GM19372 (cell line): ENCODE results near the gene RABGAP1L.
"Not testable (repeated sequence)": the region's sequence is repeated elsewhere in the genome, so short reads cannot be mapped to it uniquely, and the experiment has no call there.

Source experiments
- ATAC-seq: cut with Tn5 transposase; IDR thresholded peaks from one replicate; pipeline ENCODE4 v1.9.1; 2021; ENCODE audit warnings: mild to moderate bottlenecking, low read depth, moderate library complexity; ENCODE audit not compliant: unreplicated experiment

RABGAP1L gene

GRCh38 chr1:174894117-174894762 lies 734.9 kb downstream of the RABGAP1L start:
- ATAC-seq: no peak

GRCh38 chr1:174895610-174896009 lies 736.3 kb downstream of the RABGAP1L start:
- not testable (repeated sequence) for ATAC-seq

- ATAC-seq: no peak
Measured at GRCh38 chr1:174898102-174898797, 738.9 kb downstream of the RABGAP1L start.

- no peak for ATAC-seq
Measured at GRCh38 chr1:174900317-174900716, 741.0 kb downstream of the RABGAP1L start.

- ATAC-seq: no peak
Measured at GRCh38 chr1:174902531-174903099, 743.3 kb downstream of the RABGAP1L start.

- ATAC-seq: no peak
Measured at GRCh38 chr1:174911606-174912005, 752.3 kb downstream of the RABGAP1L start.

GRCh38 chr1:174912264-174912663 lies 752.9 kb downstream of the RABGAP1L start:
- ATAC-seq: no peak

GRCh38 chr1:174913225-174913903 lies 754.0 kb downstream of the RABGAP1L start:
- ATAC-seq: no peak

- ATAC-seq: no peak
Measured at GRCh38 chr1:174914991-174915390, 755.7 kb downstream of the RABGAP1L start.

GRCh38 chr1:174916846-174917245 lies 757.5 kb downstream of the RABGAP1L start:
- no peak for ATAC-seq

- no peak for ATAC-seq
Measured at GRCh38 chr1:174920093-174920492, 760.8 kb downstream of the RABGAP1L start.

GRCh38 chr1:174922121-174922520 lies 762.8 kb downstream of the RABGAP1L start:
- ATAC-seq: no peak

GRCh38 chr1:174923820-174924219 lies 764.5 kb downstream of the RABGAP1L start:
- ATAC-seq: no peak

GRCh38 chr1:174928541-174928940 lies 769.2 kb downstream of the RABGAP1L start:
- no peak for ATAC-seq

GRCh38 chr1:174931214-174931613 lies 771.9 kb downstream of the RABGAP1L start:
- no peak for ATAC-seq

GRCh38 chr1:174932587-174932986 lies 773.3 kb downstream of the RABGAP1L start:
- ATAC-seq: no peak

- no peak for ATAC-seq
Measured at GRCh38 chr1:174935961-174936727, 776.8 kb downstream of the RABGAP1L start.

- no peak for ATAC-seq
Measured at GRCh38 chr1:174938281-174939007, 779.1 kb downstream of the RABGAP1L start.

GRCh38 chr1:174939775-174940545 lies 780.6 kb downstream of the RABGAP1L start:
- ATAC-seq: no peak
